Sigmoid colon (tissue), 7 donors: ENCODE data around the gene NUDT12. TPM values are rescaled to one million over a fixed set of nuclear protein-coding genes. Genes with fewer than 3 reads are reported as not detected.

Experiments
- DNase-seq: peaks from one replicate; pipeline ENCODE4 v3.0.0-alpha.2; 2019
- H3K27ac ChIP-seq, 4 donors: fragments of 200-600 bp; sonication (generic); one replicate each; pipeline ENCODE4 v1.5.1; 2016 to 2019; ENCODE audit warnings: mild to moderate bottlenecking in 1 of 4
- H3K27me3 ChIP-seq, 3 donors: fragments of 200-600 bp; sonication (generic); one replicate each; pipeline ENCODE4 v1.5.1; 2019; ENCODE audit warnings: mild to moderate bottlenecking in 1 of 3
- H3K36me3 ChIP-seq, 4 donors: fragments of 200-600 bp; sonication (generic); one replicate each; pipeline ENCODE4 v1.5.1; 2016 to 2019
- H3K4me1 ChIP-seq, 4 donors: fragments of 200-600 bp; sonication (generic); one replicate each; pipeline ENCODE4 v1.5.1; 2017 to 2019
- H3K4me3 ChIP-seq, 4 donors: fragments of 200-600 bp; sonication (generic); one replicate each; pipeline ENCODE4 v1.5.1; 2017 to 2019; ENCODE audit warnings: mild to moderate bottlenecking in 2 of 4, moderate library complexity in 1 of 4
- H3K9me3 ChIP-seq, 4 donors: fragments of 200-600 bp in 3 of 4; sonication (generic) in 3 of 4; one replicate each; pipeline versions ENCODE4 v1.5.1 to v1.6.1; 2013 to 2019
- EP300 ChIP-seq, 4 donors: sonication (generic); formaldehyde crosslinking; IDR thresholded peaks; one replicate each; pipeline ENCODE4 v1.6.1; 2017; ENCODE audit warnings: antibody characterized with exemption in 4 of 4
- POLR2A ChIP-seq, 2 donors: fragments of 450-650 bp; IDR thresholded peaks; one replicate each; pipeline ENCODE4 v1.6.1; 2016; ENCODE audit warnings: antibody characterized with exemption in 2 of 2, mild to moderate bottlenecking in 2 of 2, moderate library complexity in 2 of 2
- POLR2AphosphoS5 ChIP-seq, 4 donors: sonication (generic); formaldehyde crosslinking; IDR thresholded peaks; one replicate each; pipeline ENCODE4 v1.6.1; 2017; ENCODE audit warnings: antibody characterized with exemption in 4 of 4
- WGBS, 2 donors: extraction: QIAGEN DNeasy Blood & Tissue Kit; methylation state at CpG; one replicate each; pipeline ENCODE4 v1.1.7; 2013; 5-methylcytosine and 5-hydroxymethylcytosine counted together
- intact Hi-C: fragments of 100-400 bp; cut with DNase I; formaldehyde crosslinking; loops from one replicate; pipeline ENCODE4 v1.15.1; 2023
- polyA plus RNA-seq, 3 donors: library from polyadenylated mRNA; stranded (reverse); fragments of 200-250 nt; gene quantifications; one replicate each; pipeline ENCODE4 v1.2.3, GENCODE V29; 2013
- total RNA-seq, 4 donors: library from RNA; depleted of rRNA; stranded (reverse); fragments of >200 nt; gene quantifications; one replicate each; pipeline ENCODE4 v1.1.0, GENCODE V29; 2016
- TF ChIP-seq, protein P1 (sequence below), 4 experiments: fragments of 450-650 bp in 3 of 4; fragments of 200-600 bp in 1 of 4; IDR thresholded peaks; one replicate each; pipeline ENCODE4 v1.5.1; 2016 to 2019; ENCODE audit warnings: antibody characterized with exemption in 4 of 4, mild to moderate bottlenecking in 3 of 4, moderate library complexity in 2 of 4
- donor health status: healthy with polysubstance abuse.
- donor health status: Bipolar disorder and iron deficiency.
- donor health status: healthy.

NUDT12 gene
- total RNA-seq (10 to 100 TPM in 3 of 4 donors, 1 to 10 TPM in 1; 8.4 to 20.7 (median 15.6) TPM), polyA plus RNA-seq (10 to 100 TPM in 2 of 3 donors, 1 to 10 TPM in 1; 7.3 to 17.4 (median 13.6) TPM)

- TF ChIP-seq, protein P1, sequence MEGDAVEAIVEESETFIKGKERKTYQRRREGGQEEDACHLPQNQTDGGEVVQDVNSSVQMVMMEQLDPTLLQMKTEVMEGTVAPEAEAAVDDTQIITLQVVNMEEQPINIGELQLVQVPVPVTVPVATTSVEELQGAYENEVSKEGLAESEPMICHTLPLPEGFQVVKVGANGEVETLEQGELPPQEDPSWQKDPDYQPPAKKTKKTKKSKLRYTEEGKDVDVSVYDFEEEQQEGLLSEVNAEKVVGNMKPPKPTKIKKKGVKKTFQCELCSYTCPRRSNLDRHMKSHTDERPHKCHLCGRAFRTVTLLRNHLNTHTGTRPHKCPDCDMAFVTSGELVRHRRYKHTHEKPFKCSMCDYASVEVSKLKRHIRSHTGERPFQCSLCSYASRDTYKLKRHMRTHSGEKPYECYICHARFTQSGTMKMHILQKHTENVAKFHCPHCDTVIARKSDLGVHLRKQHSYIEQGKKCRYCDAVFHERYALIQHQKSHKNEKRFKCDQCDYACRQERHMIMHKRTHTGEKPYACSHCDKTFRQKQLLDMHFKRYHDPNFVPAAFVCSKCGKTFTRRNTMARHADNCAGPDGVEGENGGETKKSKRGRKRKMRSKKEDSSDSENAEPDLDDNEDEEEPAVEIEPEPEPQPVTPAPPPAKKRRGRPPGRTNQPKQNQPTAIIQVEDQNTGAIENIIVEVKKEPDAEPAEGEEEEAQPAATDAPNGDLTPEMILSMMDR (IDR thresholded peaks at IDR 0.05): no peak
- TF ChIP-seq POLR2AphosphoS5 (IDR thresholded peaks at IDR 0.05) (peak; percentile 58 to 85 (median 80)), EP300 (IDR thresholded peaks at IDR 0.05) (no peak), POLR2A (IDR thresholded peaks at IDR 0.05) (peak; percentile 18 to 38)
- H3K9me3 ChIP-seq: no peaks in the 10 kb centered on the region
- peaks cover 0 to 14% (median 8%) of the 10 kb centered on the region in 4 donors for H3K4me1 ChIP-seq
- WGBS, 2 donors: 3 to 11% methylated on average over 37 of the region's 37 CpGs
- H3K27ac ChIP-seq: peak within 1 kb of the TSS; percentile 86 to 91 (median 89)
- peak within 1 kb of the TSS; percentile 66 to 80 (median 70) for H3K4me3 ChIP-seq
- no peaks in the 10 kb centered on the region for H3K27me3 ChIP-seq
- intact Hi-C loops: no loop called here
- peak; percentile 79 for DNase-seq
- H3K36me3 ChIP-seq: no peaks in the 10 kb centered on the region
Measured at GRCh38 chr5:103562453-103563157, at the start of gene NUDT12. NUDT12 (minus strand) TSS chr5:103562789; CDS start chr5:103560248, 2,541 bp downstream.

GRCh38 chr5:103607346-103607745, 44.8 kb upstream of the NUDT12 start:
- intact Hi-C loops: no loop called here
- H3K9me3 ChIP-seq: no peaks in the 10 kb centered on the region
- DNase-seq: no peak

DNA sequence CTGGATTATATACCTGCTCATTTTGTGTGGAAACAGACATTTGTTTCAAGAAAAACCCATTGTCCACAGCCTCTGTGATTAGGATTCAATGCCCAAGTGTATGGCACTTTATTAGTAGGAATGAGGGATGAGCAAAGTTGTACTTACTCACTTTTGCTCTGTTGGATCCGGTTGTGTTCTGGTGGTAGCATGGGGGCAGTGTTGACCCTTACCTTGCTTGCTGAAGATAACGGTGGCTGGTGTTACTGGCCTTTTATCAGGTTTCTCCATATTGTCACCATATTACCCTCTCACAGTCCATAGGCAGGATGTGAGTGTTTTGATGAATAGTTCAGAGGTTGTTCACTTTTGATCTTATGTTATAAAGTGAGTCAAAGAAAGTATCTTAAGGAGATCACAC, 42.7 kb upstream of the NUDT12 start:
- Histone ChIP-seq H3K27ac (no peak overlapping the region), H3K27me3 (no peaks in the 10 kb centered on the region), H3K4me3 (no peak overlapping the region), H3K9me3 (no peaks in the 10 kb centered on the region), H3K36me3 (no peaks in the 10 kb centered on the region), H3K4me1 (no peaks in the 10 kb centered on the region)
- no peak for DNase-seq
- TF ChIP-seq POLR2A (IDR thresholded peaks at IDR 0.05) (no peak), EP300 (IDR thresholded peaks at IDR 0.05) (no peak), POLR2AphosphoS5 (IDR thresholded peaks at IDR 0.05) (no peak)
- TF ChIP-seq, protein P1 (IDR thresholded peaks at IDR 0.05): no peak
- intact Hi-C loops: no loop called here
- WGBS, 2 donors: 87 to 92% methylated on average over 2 of the region's 2 CpGs

More at GRCh38 chr5:103607346-103607745, 44.8 kb upstream of the NUDT12 start:
- TF ChIP-seq, protein P1 (IDR thresholded peaks at IDR 0.05): no peak
- TF ChIP-seq POLR2AphosphoS5 (IDR thresholded peaks at IDR 0.05) (no peak), POLR2A (IDR thresholded peaks at IDR 0.05) (no peak), EP300 (IDR thresholded peaks at IDR 0.05) (no peak)
- no peaks in the 10 kb centered on the region for H3K27me3 ChIP-seq
- no peaks in the 10 kb centered on the region for H3K4me1 ChIP-seq
- no peak overlapping the region for H3K27ac ChIP-seq
- H3K4me3 ChIP-seq: no peak overlapping the region
- no peaks in the 10 kb centered on the region for H3K36me3 ChIP-seq

DNA sequence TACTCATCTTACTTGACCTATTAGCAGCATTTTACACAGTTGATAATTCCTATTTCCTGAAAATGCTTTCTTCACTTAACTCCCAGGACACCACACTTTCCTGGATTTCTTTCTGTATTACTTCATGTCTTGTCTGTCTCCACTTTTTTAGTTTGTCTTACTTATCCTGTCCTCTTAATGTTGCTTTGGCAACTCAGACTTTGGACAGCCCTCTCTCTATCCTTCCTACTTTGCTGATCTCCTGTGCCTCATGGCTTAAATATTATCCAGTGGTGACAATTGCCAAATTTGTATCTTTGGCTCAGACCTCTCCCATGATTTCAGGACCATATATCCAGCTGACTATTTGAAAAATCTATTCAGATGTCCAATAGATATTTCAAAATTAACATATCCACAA, 39.8 kb upstream of the NUDT12 start:
- H3K36me3 ChIP-seq: no peaks in the 10 kb centered on the region
- TF ChIP-seq POLR2AphosphoS5 (IDR thresholded peaks at IDR 0.05) (no peak), EP300 (IDR thresholded peaks at IDR 0.05) (no peak)
- TF ChIP-seq, protein P1 (IDR thresholded peaks at IDR 0.05): no peak
- no peaks in the 10 kb centered on the region for H3K4me1 ChIP-seq
- H3K4me3 ChIP-seq: no peak overlapping the region
- H3K27me3 ChIP-seq: no peaks in the 10 kb centered on the region
- H3K27ac ChIP-seq: no peak overlapping the region
- no peaks in the 10 kb centered on the region for H3K9me3 ChIP-seq
- no peak for DNase-seq
- intact Hi-C loops: no loop called here
